Adrenal gland (tissue), 12 donors: ENCODE data around the gene FRMD1. TPM values are rescaled to one million over a fixed set of nuclear protein-coding genes. Genes with fewer than 3 reads are reported as not detected.

Experiments used
- DNase-seq, 7 donors: peaks; one replicate each; pipeline ENCODE4 v3.0.0-alpha.2; 2019 to 2020
- H3K27ac ChIP-seq, 5 donors: fragments of 200-600 bp; sonication (generic) in 4 of 5; 1 replicate in 3 of 5; 2 replicates in 2 of 5; pipeline versions ENCODE4 v1.5.1 to v1.8.0; 2016 to 2020; ENCODE audit warnings: mild to moderate bottlenecking in 1 of 5
- H3K27me3 ChIP-seq: fragments of 200-600 bp; 2 replicates; pipeline ENCODE4 v1.8.0; 2021
- H3K36me3 ChIP-seq, 2 donors: fragments of 200-600 bp; replicated peaks in 1 of 2; 1 replicate in 1 of 2; 2 replicates in 1 of 2; pipeline versions ENCODE4 v1.5.1 to v1.8.0; 2018 to 2022
- H3K4me1 ChIP-seq, 2 donors: fragments of 200-600 bp; replicated peaks in 1 of 2; 1 replicate in 1 of 2; 2 replicates in 1 of 2; pipeline versions ENCODE4 v1.5.1 to v1.8.0; 2018 to 2021
- H3K4me3 ChIP-seq, 4 donors: fragments of 200-600 bp; sonication (generic) in 3 of 4; one replicate each; pipeline ENCODE4 v1.5.1; 2016 to 2018
- H3K9me3 ChIP-seq, 3 donors: fragments of 200-600 bp; sonication (generic) in 1 of 3; replicated peaks in 1 of 3; 1 replicate in 2 of 3; 2 replicates in 1 of 3; pipeline versions ENCODE4 v1.5.1 to v1.8.0; 2016 to 2021
- CTCF ChIP-seq, 6 experiments: fragments of 450-650 bp in 4 of 6; fragments of 200-600 bp in 2 of 6; sonication (generic) in 1 of 6; IDR thresholded peaks; 1 replicate in 5 of 6; 2 replicates in 1 of 6; pipeline versions ENCODE4 v1.5.1 to v1.8.0; 2016 to 2021; ENCODE audit warnings: antibody characterized with exemption in 6 of 6, mild to moderate bottlenecking in 2 of 6, moderate library complexity in 1 of 6
- POLR2A ChIP-seq, 2 donors: fragments of 450-650 bp; IDR thresholded peaks; one replicate each; pipeline ENCODE4 v1.6.1; 2017; ENCODE audit warnings: antibody characterized with exemption in 2 of 2, mild to moderate bottlenecking in 2 of 2, moderate library complexity in 1 of 2
- WGBS, 4 donors: extraction: QIAGEN DNeasy Blood & Tissue Kit in 2 of 4; methylation state at CpG; one replicate each; pipeline versions ENCODE4 v1.1.5 to v1.1.7; 2013 to 2017; 5-methylcytosine and 5-hydroxymethylcytosine counted together
- intact Hi-C, 2 donors: fragments of 100-400 bp; cut with DNase I; formaldehyde crosslinking; loops; one replicate each; pipeline versions ENCODE4 v1.14.1 to v1.15.0; 2022 to 2023
- polyA plus RNA-seq, 3 donors: library from polyadenylated mRNA; stranded (reverse); fragments of 200-250 nt in 2 of 3; fragments of 350-450 nt in 1 of 3; fragmentation: Illumina TruSeq in 1 of 3; extraction: RNeasy Lipid Tissue Mini Kit (QIAGEN cat#74804) in 1 of 3; gene quantifications; one replicate each; pipeline ENCODE4 v1.2.3, GENCODE V29; 2013 to 2014
- total RNA-seq, 9 donors: library from RNA; depleted of rRNA in 4 of 9; stranded (reverse); fragments of >200 nt in 4 of 9; fragments of 120-200 nt in 1 of 9; fragmentation: NEBNext Ultra II Directional in 1 of 9; extraction: Animal tissue kit (Norgen Biotek cat#: 25700) in 1 of 9; gene quantifications; one replicate each; pipeline versions ENCODE4 v1.1.0 to v1.2.4, GENCODE V29; 2013 to 2023
- donor health status: healthy with polysubstance abuse.
- donor health status: Bipolar disorder and iron deficiency.
- donor health status: DM: yes; HTN: yes; CAD: no.
- donor health status: DM: no; HTN: no; CAD: no.
- donor health status: DM: no; HTN: no; CAD: no.
- donor health status: DM: yes; HTN: yes; CAD: no.

FRMD1 gene
- total and polyA plus RNA-seq, 12 donors = under 0.01 to 0.32 (median 0.14) TPM; not detected in 7

GRCh38 chr6:168093071-168093505 is 14.1 kb upstream of the FRMD1 start:
- H3K27me3 ChIP-seq = no peaks in the 10 kb centered on the region
- no peaks in the 10 kb centered on the region for H3K36me3 ChIP-seq
- TF ChIP-seq POLR2A (IDR thresholded peaks at IDR 0.05) (no peak), CTCF (IDR thresholded peaks at IDR 0.05) (no peak)
- intact Hi-C loops = no loop called here
- no peaks in the 10 kb centered on the region for H3K4me1 ChIP-seq
- H3K27ac ChIP-seq = no peak overlapping the region
- no peak overlapping the region for H3K4me3 ChIP-seq
- H3K9me3 ChIP-seq = no peaks in the 10 kb centered on the region
- peak in 2 of 7 donors; percentile 7 to 17 for DNase-seq
- WGBS, 4 donors = 41 to 60% (median 49%) methylated on average over 8 to 12 of the region's 12 CpGs

GRCh38 chr6:168092541-168092940 is 13.5 kb upstream of the FRMD1 start:
- no peaks in the 10 kb centered on the region for H3K36me3 ChIP-seq
- no peaks in the 10 kb centered on the region for H3K4me1 ChIP-seq
- no peak overlapping the region for H3K27ac ChIP-seq
- intact Hi-C loops = no loop called here
- H3K9me3 ChIP-seq = no peaks in the 10 kb centered on the region
- 63 to 77% (median 76%) methylated on average over 6 to 8 of the region's 8 CpGs for WGBS, 4 donors
- DNase-seq = no peak
- H3K27me3 ChIP-seq = no peaks in the 10 kb centered on the region
- TF ChIP-seq CTCF (IDR thresholded peaks at IDR 0.05) (no peak), POLR2A (IDR thresholded peaks at IDR 0.05) (no peak)
- H3K4me3 ChIP-seq = no peak overlapping the region

- no peak overlapping the region for H3K27ac ChIP-seq
- H3K27me3 ChIP-seq = no peaks in the 10 kb centered on the region
- no peaks in the 10 kb centered on the region for H3K36me3 ChIP-seq
- no peak for TF ChIP-seq CTCF (IDR thresholded peaks at IDR 0.05)
- TF ChIP-seq POLR2A (IDR thresholded peaks at IDR 0.05) = no peak
- no peak overlapping the region for H3K4me3 ChIP-seq
- 91 to 94% (median 93%) methylated on average over 16 to 28 of the region's 28 CpGs for WGBS, 4 donors
- no peaks in the 10 kb centered on the region for H3K4me1 ChIP-seq
- DNase-seq = no peak
- H3K9me3 ChIP-seq = no peaks in the 10 kb centered on the region
- intact Hi-C loops = no loop called here
These were observed 12.6 kb upstream of the FRMD1 start for GRCh38 chr6:168091381-168092264.

- no peak for DNase-seq
- H3K36me3 ChIP-seq = no peaks in the 10 kb centered on the region
- intact Hi-C loops = no loop called here
- H3K27me3 ChIP-seq = no peaks in the 10 kb centered on the region
- no peaks in the 10 kb centered on the region for H3K9me3 ChIP-seq
- TF ChIP-seq POLR2A (IDR thresholded peaks at IDR 0.05) = no peak
- TF ChIP-seq CTCF (IDR thresholded peaks at IDR 0.05) = no peak
- no peaks in the 10 kb centered on the region for H3K4me1 ChIP-seq
- WGBS, 4 donors = 73 to 83% (median 81%) methylated on average over 5 to 17 of the region's 17 CpGs
- no peak overlapping the region for H3K27ac ChIP-seq
- H3K4me3 ChIP-seq = no peak overlapping the region
These were observed 11.7 kb upstream of the FRMD1 start for GRCh38 chr6:168090706-168091105.
